Heart left ventricle (tissue), 16 donors: Measurements from ENCODE around the gene WNT3A. TPM values are rescaled to one million over a fixed set of nuclear protein-coding genes. Genes with fewer than 3 reads are reported as not detected.

ENCODE experiments used
- ATAC-seq, 4 donors: fragments of 200-7000 bp; cut with Tn5 transposase; one replicate each; pipeline ENCODE4 v1.9.1; 2020 to 2022; ENCODE audit warnings: moderate library complexity in 4 of 4, mild to moderate bottlenecking in 3 of 4, moderate number of reproducible peaks in 1 of 4
- DNase-seq, 5 donors: peaks; one replicate each; pipeline ENCODE4 v3.0.0-alpha.2; 2020
- H3K27ac ChIP-seq, 12 donors: fragments of 200-600 bp; sonication (generic) in 4 of 12; one replicate each; pipeline versions ENCODE4 v1.5.0 to v1.8.0; 2016 to 2022; ENCODE audit warnings: mild to moderate bottlenecking in 2 of 12
- H3K27me3 ChIP-seq, 9 donors: fragments of 200-600 bp; sonication (generic) in 2 of 9; one replicate each; pipeline versions ENCODE4 v1.5.1 to v1.8.0; 2016 to 2022; ENCODE audit warnings: mild to moderate bottlenecking in 3 of 9
- H3K36me3 ChIP-seq, 9 donors: fragments of 200-600 bp; sonication (generic) in 2 of 9; one replicate each; pipeline versions ENCODE4 v1.5.0 to v1.8.0; 2018 to 2022; ENCODE audit warnings: mild to moderate bottlenecking in 2 of 9
- H3K4me1 ChIP-seq, 12 donors: fragments of 200-600 bp; sonication (generic) in 4 of 12; one replicate each; pipeline versions ENCODE4 v1.5.0 to v1.8.0; 2016 to 2022; ENCODE audit warnings: mild to moderate bottlenecking in 3 of 12
- H3K4me3 ChIP-seq, 12 donors: fragments of 200-600 bp; sonication (generic) in 4 of 12; one replicate each; pipeline versions ENCODE4 v1.5.0 to v1.8.0; 2017 to 2022; ENCODE audit warnings: mild to moderate bottlenecking in 9 of 12, moderate library complexity in 4 of 12
- H3K9me3 ChIP-seq, 12 donors: fragments of 200-600 bp; sonication (generic) in 4 of 12; one replicate each; pipeline versions ENCODE4 v1.5.0 to v1.8.0; 2016 to 2022; ENCODE audit warnings: mild to moderate bottlenecking in 1 of 12
- CTCF ChIP-seq, 12 donors: fragments of 200-600 bp; sonication (generic) in 4 of 12; IDR thresholded peaks; one replicate each; pipeline versions ENCODE4 v1.5.0 to v1.8.0; 2018 to 2022; ENCODE audit warnings: antibody characterized with exemption in 12 of 12, mild to moderate bottlenecking in 5 of 12
- POLR2A ChIP-seq, 2 donors: fragments of 450-650 bp; IDR thresholded peaks; one replicate each; pipeline ENCODE4 v1.6.1; 2017; ENCODE audit warnings: antibody characterized with exemption in 2 of 2, mild to moderate bottlenecking in 2 of 2, moderate library complexity in 2 of 2
- WGBS, 4 donors: extraction: QIAGEN DNeasy Blood & Tissue Kit in 2 of 4; methylation state at CpG; one replicate each; pipeline versions ENCODE4 v1.1.5 to v1.1.7; 2013 to 2018; 5-methylcytosine and 5-hydroxymethylcytosine counted together
- intact Hi-C, 10 donors: fragments of 100-400 bp; cut with DNase I; formaldehyde crosslinking; loops; one replicate each; pipeline versions ENCODE4 v1.11.1 to v1.14.2; 2022
- polyA plus RNA-seq, 2 donors: library from polyadenylated mRNA; stranded (reverse); fragments of 200-250 nt; gene quantifications; one replicate each; pipeline ENCODE4 v1.2.3, GENCODE V29; 2013
- total RNA-seq, 9 donors: library from RNA; depleted of rRNA in 2 of 9; stranded (reverse); fragments of >200 nt in 2 of 9; fragmentation: NEBNext Ultra II Directional in 3 of 9; extraction: Animal tissue kit (Norgen Biotek cat#: 25700) in 3 of 9; gene quantifications; one replicate each; pipeline versions ENCODE4 v1.1.0 to v1.2.4, GENCODE V29; 2016 to 2023
- donor health status: ischemic (EF 13 %, LVEDD 7.1; RV severe dilation, severe dysfunction).
- donor health status: healthy with polysubstance abuse.
- donor health status: DM: no; HTN: yes; CAD: no.
- donor health status: DM: no; HTN: no; CAD: no.
- donor health status: ischemic (EF 25% LVEDD 6.9; RV normal size, moderate dysfunction).
- donor health status: ischemic (EF 25% LVEDD 5.7; RV mildly dilated, moderate dysfunction).
- donor health status: healthy.
- donor health status: DM: yes; HTN: yes; CAD: no.
- donor health status: ischemic (EF 35%, LVEDD 5.7; RV mildly dilated, moderate dysfunction).
- donor health status: nonischemic (EF 11% LVEDD 7.7; RV severe dilation, severe dysfunction).
- donor health status: DM: yes; HTN: yes; CAD: no.
- donor health status: PGD.
- donor health status: ischemic (EF 29% LVEDD 5.4; RV normal size, mild dysfunction).
- donor health status: nonischemic (EF 23%, LVEDD 6.1; RV moderate dilation, normal function).

WNT3A gene
- total and polyA plus RNA-seq, 11 donors = not detected

- Histone ChIP-seq H3K4me1 (peaks cover 0 to 10% (median 3%) of the 10 kb centered on the region in 12 donors), H3K27ac (no peak overlapping the region), H3K27me3 (peaks cover 14 to 49% (median 31%) of the 10 kb centered on the region in 9 donors), H3K9me3 (no peaks in the 10 kb centered on the region), H3K4me3 (no peak overlapping the region), H3K36me3 (no peaks in the 10 kb centered on the region)
- 76 to 87% (median 80%) methylated on average over 2 to 3 of the region's 3 CpGs for WGBS, 4 donors
- DNase-seq (peak in 1 of 5 donors; percentile 28), ATAC-seq (no peak)
- TF ChIP-seq CTCF (IDR thresholded peaks at IDR 0.05) (no peak), POLR2A (IDR thresholded peaks at IDR 0.05) (no peak)
- intact Hi-C loops = no loop called here
Observed at GRCh38 chr1:228039986-228040385, 33.2 kb downstream of the WNT3A start.

GRCh38 chr1:228041316-228041715 is 34.5 kb downstream of the WNT3A start:
- TF ChIP-seq CTCF (IDR thresholded peaks at IDR 0.05) = no peak
- no peak for TF ChIP-seq POLR2A (IDR thresholded peaks at IDR 0.05)
- no peaks in the 10 kb centered on the region for H3K36me3 ChIP-seq
- ATAC-seq (no peak), DNase-seq (no peak)
- H3K27ac ChIP-seq = no peak overlapping the region
- intact Hi-C loops = no loop called here
- peaks cover 0 to 10% (median 3%) of the 10 kb centered on the region in 12 donors for H3K4me1 ChIP-seq
- no peak overlapping the region for H3K4me3 ChIP-seq
- no peaks in the 10 kb centered on the region for H3K9me3 ChIP-seq
- 43 to 89% (median 86%) methylated on average over 2 of the region's 2 CpGs for WGBS, 4 donors
- H3K27me3 ChIP-seq = peaks cover 14 to 42% (median 30%) of the 10 kb centered on the region in 9 donors

GRCh38 chr1:228042508-228042907 is 35.7 kb downstream of the WNT3A start:
- no peak for DNase-seq
- H3K4me1 ChIP-seq = peaks cover 0 to 8% (median 2%) of the 10 kb centered on the region in 12 donors
- no peak overlapping the region for H3K4me3 ChIP-seq
- intact Hi-C loops = no loop called here
- no peak for ATAC-seq
- TF ChIP-seq POLR2A (IDR thresholded peaks at IDR 0.05) = no peak
- no peak for TF ChIP-seq CTCF (IDR thresholded peaks at IDR 0.05)
- peaks cover 6 to 31% (median 23%) of the 10 kb centered on the region in 9 donors for H3K27me3 ChIP-seq
- H3K9me3 ChIP-seq = no peaks in the 10 kb centered on the region
- H3K36me3 ChIP-seq = no peaks in the 10 kb centered on the region
- H3K27ac ChIP-seq = no peak overlapping the region

GRCh38 chr1:228043281-228043848 is 36.6 kb downstream of the WNT3A start:
- H3K36me3 ChIP-seq = no peaks in the 10 kb centered on the region
- no peak overlapping the region for H3K4me3 ChIP-seq
- DNase-seq (no peak), ATAC-seq (no peak)
- H3K4me1 ChIP-seq = no peaks in the 10 kb centered on the region
- TF ChIP-seq POLR2A (IDR thresholded peaks at IDR 0.05) (no peak), CTCF (IDR thresholded peaks at IDR 0.05) (no peak)
- intact Hi-C loops = no loop called here
- WGBS, 4 donors = 47 to 58% (median 53%) methylated on average over 5 to 7 of the region's 7 CpGs
- peaks cover 0 to 22% (median 16%) of the 10 kb centered on the region in 9 donors for H3K27me3 ChIP-seq
- no peaks in the 10 kb centered on the region for H3K9me3 ChIP-seq
- H3K27ac ChIP-seq = no peak overlapping the region
